ENCODE data around the gene GUCA1A. TPM values are rescaled to one million over a fixed set of nuclear protein-coding genes. Genes with fewer than 3 reads are reported as not detected.
"Not testable (repeated sequence)": the region's sequence is repeated elsewhere in the genome, so short reads cannot be mapped to it uniquely, and the experiment has no call there.

The GUCA1A gene
- total RNA-seq, 3 donors from 2014 or later: not detected

DNA sequence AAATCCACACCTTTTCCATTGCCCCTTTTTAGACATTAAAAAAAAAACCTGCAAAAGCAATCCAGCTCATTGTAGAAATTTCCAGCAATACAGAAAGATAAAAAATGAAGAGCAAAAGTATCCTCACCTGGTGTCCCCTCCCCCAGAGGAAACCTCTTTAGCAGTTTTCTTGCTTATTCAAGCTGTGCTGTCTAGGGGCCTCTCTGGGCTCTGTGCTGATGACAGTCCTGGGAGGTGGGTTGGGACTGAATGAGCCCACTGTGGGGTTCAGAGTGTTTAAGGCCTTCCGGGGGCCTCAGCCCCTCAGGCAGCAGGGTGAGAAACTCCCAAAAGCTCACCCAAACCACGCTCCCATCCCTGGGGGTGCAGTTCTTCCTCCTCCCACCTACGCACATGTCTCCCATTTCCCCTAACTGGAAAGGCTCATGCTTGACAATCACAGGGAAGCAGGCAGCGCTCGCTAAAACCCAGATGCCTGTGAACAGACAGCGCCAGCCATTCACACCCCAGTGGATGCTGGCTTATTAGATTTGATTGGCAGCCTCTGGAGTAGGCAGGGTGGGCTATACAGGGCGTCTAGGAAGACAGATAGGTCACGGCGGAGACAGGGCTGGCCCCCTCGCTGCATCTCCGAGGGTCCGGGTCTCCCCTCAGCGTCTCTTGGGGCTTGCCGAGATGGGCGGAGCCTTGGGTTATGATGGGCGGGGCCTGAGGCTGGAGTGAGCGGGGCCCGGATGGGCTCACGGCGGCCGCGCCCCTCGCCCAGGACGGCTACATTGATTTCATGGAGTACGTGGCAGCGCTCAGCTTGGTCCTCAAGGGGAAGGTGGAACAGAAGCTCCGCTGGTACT, 4.6 kb downstream of the GUCA1A start:
- Mint-ChIP-seq H3K9me3 (no peaks in the 10 kb centered on the region), H3K36me3 (ENCODE audit: insufficient read depth) (no peaks in the 10 kb centered on the region), H3K27me3 (ENCODE audit: low read depth) (peaks cover 17% of the 10 kb centered on the region), H3K4me3 (no peak overlapping the region), H3K4me1 (ENCODE audit: low read depth) (peaks cover 3% of the 10 kb centered on the region)
- ATAC-seq (peak; percentile 37 to 54), DNase-seq (no peak)

GRCh38 chr6:42179261-42179944, 6.2 kb downstream of the GUCA1A start:
- Mint-ChIP-seq H3K4me1 (ENCODE audit: low read depth) (peaks cover 3% of the 10 kb centered on the region), H3K36me3 (ENCODE audit: insufficient read depth) (no peaks in the 10 kb centered on the region), H3K9me3 (no peaks in the 10 kb centered on the region), H3K4me3 (no peak overlapping the region), H3K27me3 (ENCODE audit: low read depth) (peaks cover 17% of the 10 kb centered on the region)
- no peak for ATAC-seq
- no peak for DNase-seq

- ATAC-seq (peak; percentile 67 to 70), DNase-seq (no peak)
- Mint-ChIP-seq H3K36me3 (ENCODE audit: insufficient read depth) (no peaks in the 10 kb centered on the region), H3K4me1 (ENCODE audit: low read depth) (peaks cover 3% of the 10 kb centered on the region), H3K4me3 (no peak overlapping the region), H3K9me3 (no peaks in the 10 kb centered on the region), H3K27me3 (ENCODE audit: low read depth) (peaks cover 17% of the 10 kb centered on the region)
Measured at GRCh38 chr6:42179945-42180313, 6.8 kb downstream of the GUCA1A start.

- H3K27me3 Mint-ChIP-seq (ENCODE audit: low read depth): peaks cover 15% of the 10 kb centered on the region
- no peak overlapping the region for H3K4me3 Mint-ChIP-seq
- peaks cover 3% of the 10 kb centered on the region for H3K4me1 Mint-ChIP-seq (ENCODE audit: low read depth)
- no peaks in the 10 kb centered on the region for H3K36me3 Mint-ChIP-seq (ENCODE audit: insufficient read depth)
- no peaks in the 10 kb centered on the region for H3K9me3 Mint-ChIP-seq
- DNase-seq: no peak
- ATAC-seq: no peak
Measured at GRCh38 chr6:42182101-42182500, 8.9 kb downstream of the GUCA1A start.

DNA sequence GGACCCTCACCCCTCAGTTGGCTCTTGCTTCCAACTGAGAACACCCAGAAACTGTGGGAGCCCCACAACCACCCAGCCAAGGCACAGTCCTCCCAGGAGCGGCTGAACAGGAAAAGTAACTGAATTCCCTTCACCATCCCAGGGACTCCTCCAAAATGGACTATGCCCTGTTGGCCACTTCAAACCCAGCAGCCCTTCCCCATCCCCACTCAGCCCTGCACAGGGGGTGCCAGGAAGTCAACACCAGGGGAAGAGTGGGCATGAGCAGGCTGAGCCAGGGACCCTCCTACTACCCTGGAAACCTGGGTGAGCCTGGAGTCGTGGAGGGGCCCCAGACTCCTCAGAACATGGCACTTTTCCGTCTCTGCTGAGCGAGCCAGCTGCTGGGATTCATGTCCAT, 11.3 kb downstream of the GUCA1A start:
- no peak for ATAC-seq
- Mint-ChIP-seq H3K36me3 (ENCODE audit: insufficient read depth) (no peaks in the 10 kb centered on the region), H3K4me1 (ENCODE audit: low read depth) (no peaks in the 10 kb centered on the region), H3K27me3 (ENCODE audit: low read depth) (peaks cover 8% of the 10 kb centered on the region), H3K9me3 (no peaks in the 10 kb centered on the region), H3K4me3 (no peak overlapping the region)
- DNase-seq: no peak

DNA sequence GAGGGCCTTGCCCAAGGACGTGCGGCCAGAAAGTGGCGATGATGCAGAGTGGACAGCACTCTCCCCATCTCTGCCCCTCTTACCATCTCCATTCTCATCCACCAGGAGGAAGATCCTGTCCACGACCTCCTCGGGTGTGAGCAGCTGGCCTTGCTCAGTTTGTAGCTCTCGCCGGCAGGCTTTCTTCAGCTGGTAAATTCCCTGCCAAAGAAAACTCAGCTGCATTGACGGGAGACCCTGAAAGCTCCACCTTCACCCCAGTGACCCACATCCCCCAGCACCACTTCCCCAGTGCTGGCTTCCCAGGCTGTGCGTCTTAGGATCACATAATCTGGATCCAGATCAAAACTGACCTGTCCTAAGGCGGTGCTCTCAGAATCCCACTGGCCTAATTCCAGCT, 12.4 kb downstream of the GUCA1A start:
- ATAC-seq (no peak), DNase-seq (no peak)
- peaks cover 6% of the 10 kb centered on the region for H3K27me3 Mint-ChIP-seq (ENCODE audit: low read depth)
- H3K36me3 Mint-ChIP-seq (ENCODE audit: insufficient read depth): no peaks in the 10 kb centered on the region
- H3K4me3 Mint-ChIP-seq: no peak overlapping the region
- no peaks in the 10 kb centered on the region for H3K9me3 Mint-ChIP-seq
- no peaks in the 10 kb centered on the region for H3K4me1 Mint-ChIP-seq (ENCODE audit: low read depth)

DNA sequence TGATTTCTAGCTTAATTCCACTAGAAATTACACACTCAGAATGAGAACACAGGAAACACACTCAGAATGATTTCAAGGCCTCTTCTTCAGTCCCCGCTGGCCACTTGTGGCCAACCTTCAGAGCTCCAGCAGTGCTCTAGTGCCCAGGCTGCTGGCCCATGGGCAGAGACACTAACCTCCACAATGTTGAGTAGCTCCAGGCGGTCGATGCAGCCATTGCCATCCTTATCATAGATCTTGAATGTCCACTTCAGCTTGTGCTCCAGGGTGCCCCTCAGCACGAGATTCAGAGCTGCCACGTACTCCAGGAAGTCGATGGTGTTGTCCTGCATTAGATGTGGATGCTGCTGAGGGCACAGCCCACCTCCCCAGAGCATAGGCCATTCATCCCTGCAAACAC, 15.2 kb downstream of the GUCA1A start:
- Mint-ChIP-seq H3K27me3 (ENCODE audit: low read depth) (no peaks in the 10 kb centered on the region), H3K36me3 (ENCODE audit: insufficient read depth) (peaks cover 1% of the 10 kb centered on the region), H3K4me1 (ENCODE audit: low read depth) (no peaks in the 10 kb centered on the region), H3K9me3 (no peaks in the 10 kb centered on the region), H3K4me3 (no peak overlapping the region)
- DNase-seq (no peak), ATAC-seq (no peak)

- Mint-ChIP-seq H3K27me3 (ENCODE audit: low read depth) (no peaks in the 10 kb centered on the region), H3K36me3 (ENCODE audit: insufficient read depth) (peaks cover 3% of the 10 kb centered on the region), H3K4me3 (no peak overlapping the region), H3K4me1 (ENCODE audit: low read depth) (no peaks in the 10 kb centered on the region), H3K9me3 (no peaks in the 10 kb centered on the region)
- DNase-seq (no peak), ATAC-seq (no peak)
Measured at GRCh38 chr6:42190554-42191183, 17.5 kb downstream of the GUCA1A start.

DNA sequence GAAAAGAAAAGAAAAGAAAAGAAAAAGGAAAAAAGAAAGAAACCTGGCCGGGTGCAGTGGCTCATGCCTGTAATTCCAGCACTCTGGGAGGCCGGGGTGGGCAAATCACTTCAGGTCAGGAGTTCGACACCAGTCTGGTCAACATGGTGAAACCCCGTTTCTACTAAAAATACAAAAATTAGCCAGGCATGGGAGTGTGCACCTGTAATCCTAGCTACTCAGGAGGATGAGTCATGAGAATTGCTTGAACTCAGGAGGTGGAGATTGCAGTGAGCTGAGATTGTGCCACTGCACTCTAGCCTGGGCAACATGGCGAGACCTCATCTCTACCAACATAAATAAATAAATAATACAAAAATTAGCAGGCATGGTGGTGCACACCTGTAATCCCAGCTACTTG, 19.2 kb downstream of the GUCA1A start:
- not testable (repeated sequence) for ATAC-seq; H3K4me1 Mint-ChIP-seq (ENCODE audit: low read depth); H3K27me3 Mint-ChIP-seq (ENCODE audit: low read depth); H3K36me3 Mint-ChIP-seq (ENCODE audit: insufficient read depth); DNase-seq; H3K9me3 Mint-ChIP-seq; H3K4me3 Mint-ChIP-seq

- Mint-ChIP-seq H3K36me3 (ENCODE audit: insufficient read depth) (peaks cover 3% of the 10 kb centered on the region), H3K4me3 (no peak overlapping the region), H3K4me1 (ENCODE audit: low read depth) (no peaks in the 10 kb centered on the region), H3K9me3 (no peaks in the 10 kb centered on the region), H3K27me3 (ENCODE audit: low read depth) (no peaks in the 10 kb centered on the region)
- ATAC-seq (no peak), DNase-seq (no peak)
Measured at GRCh38 chr6:42193491-42193894, 20.3 kb downstream of the GUCA1A start.

- H3K9me3 Mint-ChIP-seq: no peaks in the 10 kb centered on the region
- H3K4me1 Mint-ChIP-seq (ENCODE audit: low read depth): no peaks in the 10 kb centered on the region
- H3K27me3 Mint-ChIP-seq (ENCODE audit: low read depth): no peaks in the 10 kb centered on the region
- no peak overlapping the region for H3K4me3 Mint-ChIP-seq
- peaks cover 3% of the 10 kb centered on the region for H3K36me3 Mint-ChIP-seq (ENCODE audit: insufficient read depth)
- ATAC-seq (no peak), DNase-seq (no peak)
Measured at GRCh38 chr6:42194056-42194455, 20.9 kb downstream of the GUCA1A start.

DNA sequence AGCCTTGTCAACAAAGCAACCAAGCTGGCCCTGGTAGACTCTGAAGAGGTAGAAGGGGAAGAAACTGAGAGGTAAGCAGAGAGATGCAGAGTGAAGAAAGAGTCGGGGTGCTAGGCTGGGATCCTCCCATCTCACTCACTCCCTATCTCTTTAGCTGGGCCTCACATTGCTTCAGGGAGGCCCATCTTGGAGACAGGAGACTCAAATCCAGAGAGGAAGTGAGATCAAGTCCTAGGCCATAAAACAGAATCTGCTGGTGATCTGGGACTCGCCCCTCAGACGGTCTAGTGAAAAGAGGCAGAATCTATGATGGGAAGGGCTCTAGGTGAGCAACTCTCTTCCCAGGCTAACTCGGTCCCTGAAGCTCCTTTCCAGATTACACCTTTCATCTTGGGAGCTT, 22.3 kb downstream of the GUCA1A start:
- peaks cover 8% of the 10 kb centered on the region for H3K36me3 Mint-ChIP-seq (ENCODE audit: insufficient read depth)
- no peaks in the 10 kb centered on the region for H3K27me3 Mint-ChIP-seq (ENCODE audit: low read depth)
- ATAC-seq: no peak
- H3K9me3 Mint-ChIP-seq: peaks cover 5% of the 10 kb centered on the region
- no peaks in the 10 kb centered on the region for H3K4me1 Mint-ChIP-seq (ENCODE audit: low read depth)
- no peak overlapping the region for H3K4me3 Mint-ChIP-seq
- no peak for DNase-seq

DNA sequence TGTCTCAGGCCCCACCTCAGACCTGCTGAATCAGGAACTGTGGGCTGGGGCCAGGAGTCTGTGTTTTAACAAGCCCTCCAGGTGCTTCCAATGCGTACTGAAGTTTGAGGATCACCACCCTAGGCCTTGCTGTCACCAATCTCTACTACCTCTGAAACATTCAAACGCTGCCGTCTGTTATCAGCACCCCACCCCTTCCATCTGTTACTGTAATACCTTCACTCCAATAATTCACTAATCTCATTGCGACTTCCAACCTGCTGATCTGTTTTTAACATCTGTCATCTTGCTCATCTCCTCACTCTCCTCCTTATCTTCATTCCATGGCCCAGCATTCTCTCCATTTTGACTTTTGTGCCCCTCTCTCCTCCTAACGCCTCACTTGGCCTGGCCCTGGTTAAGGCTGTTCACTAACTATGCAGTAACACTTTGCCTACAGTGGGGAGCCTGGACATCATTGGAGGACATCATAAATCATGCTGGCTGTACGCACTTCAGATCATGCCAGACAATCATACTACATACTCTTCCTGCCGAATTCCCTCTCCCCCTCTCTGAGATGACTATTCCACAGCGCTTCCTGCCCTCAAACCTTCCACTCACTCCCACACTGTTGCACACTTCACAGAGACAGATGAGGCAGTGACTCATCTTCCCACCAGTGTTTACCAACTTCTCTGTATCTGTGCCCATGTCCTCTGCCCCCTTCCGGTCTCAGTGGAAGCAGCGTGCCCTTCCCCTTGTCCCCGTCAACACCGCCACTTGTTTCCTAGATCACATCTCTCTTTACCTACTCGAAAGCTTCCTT, 24.6 kb downstream of the GUCA1A start:
- H3K4me3 Mint-ChIP-seq: no peak overlapping the region
- H3K27me3 Mint-ChIP-seq (ENCODE audit: low read depth): no peaks in the 10 kb centered on the region
- peaks cover 5% of the 10 kb centered on the region for H3K9me3 Mint-ChIP-seq
- H3K36me3 Mint-ChIP-seq (ENCODE audit: insufficient read depth): peaks cover 13% of the 10 kb centered on the region
- DNase-seq (no peak), ATAC-seq (peak; percentile 73 to 88)
- H3K4me1 Mint-ChIP-seq (ENCODE audit: low read depth): no peaks in the 10 kb centered on the region

All from activated T-cell treated with anti-CD3 and anti-CD28 coated beads, Interleukin-2, amount 50 U/mL, for 4 hours (primary cell).